GM23248 (cell line): Measurements from ENCODE around the gene NAXD. TPM values are rescaled to one million over a fixed set of nuclear protein-coding genes. Genes with fewer than 3 reads are reported as not detected.

Source experiments
- DNase-seq: peaks from one replicate; pipeline ENCODE4 v3.0.0-alpha.2; 2015
- H2AFZ ChIP-seq: fragments of 200-600 bp; sonication (generic); 2 replicates; pipeline ENCODE4 v1.6.1; 2016; ENCODE audit warnings: antibody characterized with exemption
- H3F3A ChIP-seq: fragments of 200-600 bp; sonication (generic); 2 replicates; pipeline ENCODE4 v1.6.1; 2016; ENCODE audit warnings: mild to moderate bottlenecking, antibody characterized with exemption, mixed run types; ENCODE audit not compliant: insufficient read depth
- H3K27ac ChIP-seq: fragments of 200-600 bp; sonication (generic); 2 replicates; pipeline ENCODE4 v1.5.1; 2016; ENCODE audit warnings: mild to moderate bottlenecking
- H3K27me3 ChIP-seq: fragments of 200-600 bp; sonication (generic); replicated peaks from 2 replicates; pipeline ENCODE4 v1.6.1; 2016; ENCODE audit warnings: mild to moderate bottlenecking; ENCODE audit not compliant: insufficient read depth
- H3K36me3 ChIP-seq: fragments of 200-600 bp; sonication (generic); 2 replicates; pipeline ENCODE4 v1.6.1; 2016; ENCODE audit warnings: low read depth, mild to moderate bottlenecking
- H3K4me1 ChIP-seq: fragments of 200-600 bp; sonication (generic); 2 replicates; pipeline ENCODE4 v1.6.1; 2016; ENCODE audit warnings: mild to moderate bottlenecking; ENCODE audit not compliant: insufficient read depth
- H3K4me2 ChIP-seq: fragments of 200-600 bp; sonication (generic); one replicate; pipeline ENCODE4 v1.6.1; 2016; ENCODE audit warnings: mild to moderate bottlenecking; ENCODE audit not compliant: unreplicated experiment
- H3K4me3 ChIP-seq: fragments of 200-600 bp; sonication (generic); 2 replicates; pipeline ENCODE4 v1.5.1; 2016; ENCODE audit warnings: mild to moderate bottlenecking
- H3K79me2 ChIP-seq: fragments of 200-600 bp; sonication (generic); 2 replicates; pipeline ENCODE4 v1.6.1; 2016; ENCODE audit warnings: mild to moderate bottlenecking; ENCODE audit not compliant: insufficient read depth
- H3K9ac ChIP-seq: fragments of 200-600 bp; sonication (generic); 2 replicates; pipeline ENCODE4 v1.6.1; 2016; ENCODE audit warnings: mild to moderate bottlenecking
- H3K9me2 ChIP-seq: fragments of 200-600 bp; sonication (generic); 2 replicates; pipeline ENCODE4 v1.6.1; 2016; ENCODE audit warnings: mixed run types, mild to moderate bottlenecking, moderate library complexity; ENCODE audit not compliant: insufficient read depth
- H3K9me3 ChIP-seq: fragments of 200-600 bp; sonication (generic); one replicate; pipeline ENCODE4 v1.6.1; 2017; ENCODE audit warnings: low read depth
- H4K20me1 ChIP-seq: fragments of 200-600 bp; sonication (generic); 2 replicates; pipeline ENCODE4 v1.6.0; 2016; ENCODE audit not compliant: insufficient read depth
- EZH2 ChIP-seq: fragments of 200-600 bp; sonication (generic); IDR thresholded peaks from 2 replicates; pipeline ENCODE4 v1.6.1; 2018; ENCODE audit warnings: antibody characterized with exemption, mild to moderate bottlenecking; ENCODE audit not compliant: insufficient read depth, poor library complexity, severe bottlenecking
- EZH2phosphoT487 ChIP-seq: fragments of 200-600 bp; sonication (generic); IDR thresholded peaks from 2 replicates; pipeline ENCODE4 v1.6.1; 2018; ENCODE audit warnings: antibody characterized with exemption, moderate library complexity, mild to moderate bottlenecking, low read depth; ENCODE audit not compliant: insufficient read depth
- WGBS, 2 experiments: methylation state at CpG; one replicate each; pipeline ENCODE4 v1.1.6; 2015 to 2017; ENCODE audit warnings: low lambda C conversion rate in 2 of 2, low coverage in 1 of 2; ENCODE audit errors: missing lambda C conversion rate in 2 of 2; 5-methylcytosine and 5-hydroxymethylcytosine counted together
- in situ Hi-C: fragments of 300-500 bp; cut with MboI; formaldehyde crosslinking; loops from 2 replicates; pipeline ENCODE4 v1.15.0; 2020
- polyA plus RNA-seq: library from polyadenylated mRNA; unstranded; fragments of >200 nt; fragmentation: Nextera tagmentation; extraction: Ambion mirVana; gene quantifications from 2 replicates; pipeline ENCODE4 v1.2.1, GENCODE V29; 2016
- total RNA-seq: library from RNA; depleted of rRNA; stranded (reverse); fragments of >200 nt; shearing (Covaris generic); gene quantifications from 2 replicates; pipeline ENCODE4 v1.2.3, GENCODE V29; 2014

Gene NAXD
- total and polyA plus RNA-seq, 2 experiments from 2014 or later, result 23.5 to 26.9 TPM

- Histone ChIP-seq H2AFZ (no peak overlapping the region), H3K4me3 (no peak overlapping the region), H4K20me1 (no peaks in the 10 kb centered on the region), H3K79me2 (no peaks in the 10 kb centered on the region), H3K36me3 (no peaks in the 10 kb centered on the region), H3K9ac (no peak overlapping the region), H3K4me2 (no peak overlapping the region), H3K9me3 (no peaks in the 10 kb centered on the region), H3K9me2 (no peaks in the 10 kb centered on the region), H3K27ac (no peak overlapping the region), H3F3A (no peaks in the 10 kb centered on the region), H3K4me1 (no peaks in the 10 kb centered on the region), H3K27me3 (no peaks in the 10 kb centered on the region)
- no peak for DNase-seq
- in situ Hi-C loops, result no loop called here
- 48 to 50% methylated on average over 3 of the region's 3 CpGs for WGBS, 2 experiments
- TF ChIP-seq EZH2phosphoT487 (no peak), EZH2 (no peak)
Observed at GRCh38 chr13:110589793-110590390, 25.5 kb upstream of the NAXD start.

- 81 to 83% methylated on average over 6 of the region's 6 CpGs for WGBS, 2 experiments
- Histone ChIP-seq H3K9me3 (no peaks in the 10 kb centered on the region), H3K79me2 (no peaks in the 10 kb centered on the region), H3K27me3 (no peaks in the 10 kb centered on the region), H3K4me2 (no peak overlapping the region), H3K9ac (no peak overlapping the region), H3K27ac (no peak overlapping the region), H4K20me1 (no peaks in the 10 kb centered on the region), H3K4me3 (no peak overlapping the region), H2AFZ (no peak overlapping the region), H3F3A (no peaks in the 10 kb centered on the region), H3K9me2 (no peaks in the 10 kb centered on the region), H3K4me1 (no peaks in the 10 kb centered on the region), H3K36me3 (no peaks in the 10 kb centered on the region)
- no peak for TF ChIP-seq EZH2phosphoT487
- TF ChIP-seq EZH2, result no peak
- in situ Hi-C loops, result no loop called here
- DNase-seq, result no peak
Observed at GRCh38 chr13:110590577-110590976, 24.8 kb upstream of the NAXD start.

- peak; percentile 73 for DNase-seq
- in situ Hi-C loops, result no loop called here
- WGBS, 2 experiments, result 24 to 35% methylated on average over 2 of the region's 2 CpGs
Observed at GRCh38 chr13:110592665-110593064, 22.7 kb upstream of the NAXD start.

GRCh38 chr13:110593430-110594130 is 21.8 kb upstream of the NAXD start:
- Histone ChIP-seq H3K9me2 (no peaks in the 10 kb centered on the region), H3K36me3 (no peaks in the 10 kb centered on the region), H3K4me1 (no peaks in the 10 kb centered on the region), H3K27me3 (no peaks in the 10 kb centered on the region), H3K79me2 (no peaks in the 10 kb centered on the region), H3K27ac (no peak overlapping the region), H3K9me3 (no peaks in the 10 kb centered on the region), H3K9ac (no peak overlapping the region), H2AFZ (no peak overlapping the region), H3F3A (no peaks in the 10 kb centered on the region), H3K4me3 (no peak overlapping the region), H4K20me1 (no peaks in the 10 kb centered on the region), H3K4me2 (peak overlapping the region; percentile 9)
- WGBS, 2 experiments, result 51 to 52% methylated on average over 6 of the region's 6 CpGs
- DNase-seq, result peak; percentile 71
- in situ Hi-C loops, result no loop called here
- TF ChIP-seq EZH2phosphoT487 (no peak), EZH2 (no peak)

More at GRCh38 chr13:110592665-110593064, 22.7 kb upstream of the NAXD start:
- H3K4me2 ChIP-seq, result no peak overlapping the region
- no peaks in the 10 kb centered on the region for H3K27me3 ChIP-seq
- no peaks in the 10 kb centered on the region for H3K9me2 ChIP-seq
- no peaks in the 10 kb centered on the region for H4K20me1 ChIP-seq
- no peaks in the 10 kb centered on the region for H3K9me3 ChIP-seq
- no peak overlapping the region for H3K9ac ChIP-seq
- peak overlapping the region; percentile 22; the same call in 1 of the 2 replicates for H3K27ac ChIP-seq
- TF ChIP-seq EZH2, result no peak
- TF ChIP-seq EZH2phosphoT487, result no peak
- H3K79me2 ChIP-seq, result no peaks in the 10 kb centered on the region
- no peaks in the 10 kb centered on the region for H3F3A ChIP-seq
- no peaks in the 10 kb centered on the region for H3K36me3 ChIP-seq
- H3K4me3 ChIP-seq, result no peak overlapping the region
- H3K4me1 ChIP-seq, result no peaks in the 10 kb centered on the region
- H2AFZ ChIP-seq, result no peak overlapping the region
